ENCODE measurements around the gene RAB41. TPM values are rescaled to one million over a fixed set of nuclear protein-coding genes. Genes with fewer than 3 reads are reported as not detected.
A peak's percentile ranks its signal among the peaks of the same experiment; 100 is the strongest.

Gene RAB41
- total RNA-seq, 1 experiment from 2014 or later = not detected

GRCh38 chrX:70254063-70254400 is 27.9 kb upstream of the RAB41 start:
- H3K4me2 ChIP-seq (ENCODE audit: low read length) = peak overlapping the region; percentile 48
- no peaks in the 10 kb centered on the region for H3K27me3 ChIP-seq (ENCODE audit: low read length)
- H4K20me1 ChIP-seq (ENCODE audit: low read length) = no peaks in the 10 kb centered on the region
- H3K4me1 ChIP-seq (ENCODE audit: insufficient read depth, low read length) = peaks cover 35% of the 10 kb centered on the region
- H3K79me2 ChIP-seq (ENCODE audit: low read length) = no peaks in the 10 kb centered on the region
- BruUV-seq (replicated peaks) = no TSS peak
- DNase-seq = no peak
- TF ChIP-seq EZH2 (IDR thresholded peaks at IDR 0.05; ENCODE audit: low read length, unreplicated experiment) (no peak), EZH2phosphoT487 (IDR thresholded peaks at IDR 0.05; ENCODE audit: borderline replicate concordance, low read length) (no peak), CTCF (conservative IDR thresholded peaks at IDR 0.05; ENCODE audit: low read depth, low read length) (no peak)
- H3F3A ChIP-seq (ENCODE audit: low read length, unreplicated experiment) = no peaks in the 10 kb centered on the region
- intact Hi-C loops (cut with micrococcal nuclease) = no loop called here
- no peaks in the 10 kb centered on the region for H3K9me2 ChIP-seq (replicated peaks; ENCODE audit: low read length)
- H3K9me3 ChIP-seq (ENCODE audit: low read length) = no peaks in the 10 kb centered on the region
- H2AFZ ChIP-seq (ENCODE audit: low read length) = no peak overlapping the region
- H3K36me3 ChIP-seq (ENCODE audit: low read depth, low read length) = no peaks in the 10 kb centered on the region
- no peak overlapping the region for H3K4me3 ChIP-seq (ENCODE audit: low read length)
- ChIA-PET POLR2A (ENCODE audit: unreplicated experiment) (no interaction called here), CTCF (no interaction called here)
- peak overlapping the region; percentile 46; the same call in 1 of the 2 replicates for H3K9ac ChIP-seq (ENCODE audit: low read length)
- ATAC-seq = peak; percentile 55
- peak overlapping the region; percentile 94 for H3K27ac ChIP-seq (ENCODE audit: low read length)

- no peaks in the 10 kb centered on the region for H3K27me3 ChIP-seq (ENCODE audit: low read length)
- H3K79me2 ChIP-seq (ENCODE audit: low read length) = no peaks in the 10 kb centered on the region
- no peaks in the 10 kb centered on the region for H3K36me3 ChIP-seq (ENCODE audit: low read depth, low read length)
- CTCF ChIA-PET = no interaction called here
- H3K4me2 ChIP-seq (ENCODE audit: low read length) = peak overlapping the region; percentile 48
- TF ChIP-seq EZH2phosphoT487 (IDR thresholded peaks at IDR 0.05; ENCODE audit: borderline replicate concordance, low read length) (no peak), CTCF (conservative IDR thresholded peaks at IDR 0.05; ENCODE audit: low read depth, low read length) (no peak), EZH2 (IDR thresholded peaks at IDR 0.05; ENCODE audit: low read length, unreplicated experiment) (no peak)
- intact Hi-C loops (cut with micrococcal nuclease) = no loop called here
- no peaks in the 10 kb centered on the region for H4K20me1 ChIP-seq (ENCODE audit: low read length)
- peak overlapping the region; percentile 46; the same call in 1 of the 2 replicates for H3K9ac ChIP-seq (ENCODE audit: low read length)
- H3K4me1 ChIP-seq (ENCODE audit: insufficient read depth, low read length) = peaks cover 35% of the 10 kb centered on the region
- no peaks in the 10 kb centered on the region for H3K9me3 ChIP-seq (ENCODE audit: low read length)
- DNase-seq = peak; percentile 61
- no peaks in the 10 kb centered on the region for H3K9me2 ChIP-seq (replicated peaks; ENCODE audit: low read length)
- no peak overlapping the region for H3K4me3 ChIP-seq (ENCODE audit: low read length)
- H3F3A ChIP-seq (ENCODE audit: low read length, unreplicated experiment) = no peaks in the 10 kb centered on the region
- POLR2A ChIA-PET (ENCODE audit: unreplicated experiment) = no interaction called here
- H3K27ac ChIP-seq (ENCODE audit: low read length) = peak overlapping the region; percentile 94
- peak; percentile 38 for ATAC-seq
- no peak overlapping the region for H2AFZ ChIP-seq (ENCODE audit: low read length)
- no TSS peak for BruUV-seq (replicated peaks)
These were observed 27.1 kb upstream of the RAB41 start for GRCh38 chrX:70254909-70255308.

GRCh38 chrX:70255452-70255851 is 26.5 kb upstream of the RAB41 start:
- no peak overlapping the region; the same call in 1 of the 2 replicates for H3K27ac ChIP-seq (ENCODE audit: low read length)
- H3K27me3 ChIP-seq (ENCODE audit: low read length) = no peaks in the 10 kb centered on the region
- ATAC-seq (no peak), DNase-seq (no peak)
- H2AFZ ChIP-seq (ENCODE audit: low read length) = no peak overlapping the region
- H3K79me2 ChIP-seq (ENCODE audit: low read length) = no peaks in the 10 kb centered on the region
- H3F3A ChIP-seq (ENCODE audit: low read length, unreplicated experiment) = no peaks in the 10 kb centered on the region
- H3K4me2 ChIP-seq (ENCODE audit: low read length) = no peak overlapping the region
- H3K9ac ChIP-seq (ENCODE audit: low read length) = no peak overlapping the region
- H4K20me1 ChIP-seq (ENCODE audit: low read length) = no peaks in the 10 kb centered on the region
- H3K9me2 ChIP-seq (replicated peaks; ENCODE audit: low read length) = no peaks in the 10 kb centered on the region
- intact Hi-C loops (cut with micrococcal nuclease) = no loop called here
- no peak overlapping the region for H3K4me3 ChIP-seq (ENCODE audit: low read length)
- peaks cover 35% of the 10 kb centered on the region for H3K4me1 ChIP-seq (ENCODE audit: insufficient read depth, low read length)
- TF ChIP-seq CTCF (conservative IDR thresholded peaks at IDR 0.05; ENCODE audit: low read depth, low read length) (no peak), EZH2phosphoT487 (IDR thresholded peaks at IDR 0.05; ENCODE audit: borderline replicate concordance, low read length) (no peak), EZH2 (IDR thresholded peaks at IDR 0.05; ENCODE audit: low read length, unreplicated experiment) (no peak)
- no peaks in the 10 kb centered on the region for H3K36me3 ChIP-seq (ENCODE audit: low read depth, low read length)
- no peaks in the 10 kb centered on the region for H3K9me3 ChIP-seq (ENCODE audit: low read length)
- ChIA-PET CTCF (no interaction called here), POLR2A (ENCODE audit: unreplicated experiment) (no interaction called here)
- BruUV-seq (replicated peaks) = no TSS peak

Data from PC-3 (cell line).